Panc1 (cell line): ENCODE results near the gene GLI3. TPM values are rescaled to one million over a fixed set of nuclear protein-coding genes. Genes with fewer than 3 reads are reported as not detected.

Experiments
- ATAC-seq: fragments of 200-7000 bp; cut with Tn5 transposase; 2 replicates; pipeline ENCODE4 v1.9.1; 2020; ENCODE audit warnings: mild to moderate bottlenecking, moderate library complexity
- BruUV-seq: library from RNA; stranded (reverse); fragments of 400-500 nt; replicated peaks from 2 replicates; lab custom pipeline; 2021; lab: Mats Ljungman, UMichigan
- CTCF ChIA-PET: fragments of 300-600 bp; sonication (Branson Sonifier 250); formaldehyde crosslinking; loops from one replicate; lab custom pipeline; 2022; ENCODE audit warnings: antibody characterized with exemption; lab: Charles Lee
- POLR2A ChIA-PET: fragments of 300-600 bp; sonication (Branson Sonifier 250); formaldehyde crosslinking; loops from one replicate; lab custom pipeline; 2022; ENCODE audit warnings: antibody characterized with exemption; lab: Charles Lee
- DNase-seq: peaks from one replicate; pipeline ENCODE4 v3.0.0-alpha.2; 2010; ENCODE audit warnings: low read depth, low spot score
- H3K27ac ChIP-seq: 2 replicates; pipeline ENCODE4 v1.5.1; 2011; ENCODE audit warnings: mild to moderate bottlenecking, low read length, inconsistent platforms
- H3K27me3 ChIP-seq: fragments of 200-500 bp; sonication (Bioruptor generic); 2 replicates; pipeline ENCODE4 v1.6.0; 2014; ENCODE audit warnings: low read length, inconsistent platforms; ENCODE audit not compliant: control insufficient read depth, insufficient read depth
- H3K36me3 ChIP-seq: fragments of 200-500 bp; sonication (Bioruptor generic); 2 replicates; pipeline ENCODE4 v1.5.1; 2014; ENCODE audit warnings: inconsistent platforms, mild to moderate bottlenecking, low read length, moderate library complexity; ENCODE audit not compliant: control insufficient read depth, insufficient read depth
- H3K4me1 ChIP-seq: 2 replicates; pipeline ENCODE4 v1.5.1; 2011; ENCODE audit warnings: inconsistent platforms, mild to moderate bottlenecking, low read length, moderate library complexity; ENCODE audit not compliant: control insufficient read depth, insufficient read depth
- H3K4me3 ChIP-seq, 2 experiments: 2 replicates each; pipeline ENCODE4 v1.5.1; 2011 to 2012; ENCODE audit warnings: low read depth in 2 of 2, low read length in 2 of 2, mild to moderate bottlenecking in 2 of 2, inconsistent platforms in 1 of 2, moderate library complexity in 1 of 2
- H3K9me3 ChIP-seq: fragments of 200-500 bp; sonication (Bioruptor generic); 2 replicates; pipeline ENCODE4 v1.5.1; 2014; ENCODE audit warnings: low read depth, mild to moderate bottlenecking, inconsistent platforms, low read length, moderate library complexity; ENCODE audit not compliant: control insufficient read depth, insufficient read depth
- CTCF ChIP-seq: fragments of 450-650 bp; IDR thresholded peaks from 2 replicates; pipeline ENCODE4 v1.5.1; 2017; ENCODE audit warnings: mild to moderate bottlenecking
- POLR2AphosphoS5 ChIP-seq: IDR thresholded peaks from 2 replicates; pipeline ENCODE4 v1.6.1; 2012; ENCODE audit warnings: mild to moderate bottlenecking, low read depth, low read length, moderate library complexity
- REST ChIP-seq, 2 experiments: IDR thresholded peaks; 2 replicates each; pipeline ENCODE4 v1.6.1; 2011 to 2012; ENCODE audit warnings: low read depth in 2 of 2, control low read depth in 1 of 2, low read length in 1 of 2, mild to moderate bottlenecking in 1 of 2, moderate library complexity in 1 of 2; ENCODE audit not compliant: insufficient read depth in 1 of 2
- SIN3A ChIP-seq: IDR thresholded peaks from 2 replicates; pipeline ENCODE4 v1.6.1; 2012; ENCODE audit warnings: low read depth, mild to moderate bottlenecking, low read length, moderate library complexity, borderline replicate concordance; ENCODE audit not compliant: insufficient read depth
- TCF7L2 ChIP-seq: IDR thresholded peaks from 2 replicates; pipeline ENCODE4 v1.6.1; 2011; ENCODE audit warnings: mild to moderate bottlenecking, low read depth, low read length, inconsistent platforms
- in situ Hi-C: cut with HindIII; loops from 2 replicates; pipeline ENCODE4 v1.10.0; 2016; ENCODE audit warnings: low sequenced_read_pairs, low pct_unique_long_range_greater_than_20kb
- intact Hi-C: fragments of 100-400 bp; cut with micrococcal nuclease; formaldehyde crosslinking; loops from one replicate; pipeline ENCODE4 v1.10.0; 2022; ENCODE audit not compliant: unreplicated experiment
- total RNA-seq: library from RNA; stranded (reverse); gene quantifications from one replicate; pipeline ENCODE4 v1.2.1, GENCODE V29; 2021; ENCODE audit not compliant: unreplicated experiment

The GLI3 gene
- total RNA-seq, 1 experiment from 2014 or later: 3.7 TPM

GRCh38 chr7:42120191-42120590, 116.8 kb downstream of the GLI3 start:
- CTCF ChIA-PET: no interaction called here

DNA sequence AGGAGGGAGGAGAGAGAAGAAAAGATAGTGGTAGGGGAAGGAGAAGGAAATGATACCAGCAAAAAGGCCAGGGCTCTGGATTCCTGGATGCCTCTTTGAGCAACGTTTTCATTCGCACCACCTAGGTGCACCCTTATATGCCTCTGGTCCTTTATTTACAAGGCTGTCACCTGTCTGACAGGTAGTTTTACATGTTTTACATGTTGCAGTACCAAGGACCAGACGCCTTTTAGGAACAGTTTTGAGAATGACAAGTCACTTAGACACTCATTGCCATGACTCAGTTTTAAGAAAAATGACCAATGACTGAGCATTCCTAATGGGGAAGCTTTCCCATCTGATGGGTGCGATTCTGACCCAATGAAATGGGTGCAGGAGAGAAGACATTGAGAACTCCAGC, 119.8 kb downstream of the GLI3 start:
- Histone ChIP-seq H3K4me3 (no peak overlapping the region), H3K36me3 (no peaks in the 10 kb centered on the region), H3K9me3 (no peaks in the 10 kb centered on the region), H3K27ac (no peak overlapping the region), H3K4me1 (no peaks in the 10 kb centered on the region), H3K27me3 (peaks cover 2% of the 10 kb centered on the region)
- in situ Hi-C loops (no loop called here), intact Hi-C loops (no loop called here)
- DNase-seq: no peak
- TF ChIP-seq TCF7L2 (no peak), CTCF (no peak), SIN3A (no peak), REST (IDR thresholded peaks at IDR 0.05; ENCODE audit: insufficient read depth in 1 of 2, low read depth in 2 of 2, low read length in 1 of 2) (no peak), POLR2AphosphoS5 (no peak)
- ChIA-PET CTCF (no interaction called here), POLR2A (no interaction called here)
- no TSS peak for BruUV-seq
- no peak for ATAC-seq

More at GRCh38 chr7:42120191-42120590, 116.8 kb downstream of the GLI3 start:
- H3K27me3 ChIP-seq: peaks cover 2% of the 10 kb centered on the region
- ATAC-seq: no peak
- H3K27ac ChIP-seq: no peak overlapping the region
- no peaks in the 10 kb centered on the region for H3K4me1 ChIP-seq
- no peak for DNase-seq
- no peaks in the 10 kb centered on the region for H3K36me3 ChIP-seq
- H3K4me3 ChIP-seq: no peak overlapping the region
- TF ChIP-seq CTCF: no peak
- POLR2A ChIA-PET: interaction anchor here (0.6 kb wide), 2 partner anchors 14 to 647 kb away, joined by 3 to 5 read pairs; no protein-coding TSS in a partner anchor
- intact Hi-C loops (no loop called here), in situ Hi-C loops (no loop called here)
- BruUV-seq: no TSS peak
- H3K9me3 ChIP-seq: no peaks in the 10 kb centered on the region
